PC-3 (cell line): ENCODE data around the gene ANKDD1A.

Experiments
- EZH2 ChIP-seq: fragments of 300-600 bp; sonication (generic); IDR thresholded peaks from one replicate; pipeline ENCODE4 v1.6.1; 2017; ENCODE audit warnings: antibody characterized with exemption, mild to moderate bottlenecking, low read length; ENCODE audit not compliant: unreplicated experiment
- TF ChIP-seq, protein P1 (sequence below): fragments of 300-600 bp; sonication (generic); conservative IDR thresholded peaks from 2 replicates; pipeline ENCODE4 v1.5.1; 2017; ENCODE audit warnings: antibody characterized with exemption, low read depth, mild to moderate bottlenecking, low read length

- TF ChIP-seq, protein P1, sequence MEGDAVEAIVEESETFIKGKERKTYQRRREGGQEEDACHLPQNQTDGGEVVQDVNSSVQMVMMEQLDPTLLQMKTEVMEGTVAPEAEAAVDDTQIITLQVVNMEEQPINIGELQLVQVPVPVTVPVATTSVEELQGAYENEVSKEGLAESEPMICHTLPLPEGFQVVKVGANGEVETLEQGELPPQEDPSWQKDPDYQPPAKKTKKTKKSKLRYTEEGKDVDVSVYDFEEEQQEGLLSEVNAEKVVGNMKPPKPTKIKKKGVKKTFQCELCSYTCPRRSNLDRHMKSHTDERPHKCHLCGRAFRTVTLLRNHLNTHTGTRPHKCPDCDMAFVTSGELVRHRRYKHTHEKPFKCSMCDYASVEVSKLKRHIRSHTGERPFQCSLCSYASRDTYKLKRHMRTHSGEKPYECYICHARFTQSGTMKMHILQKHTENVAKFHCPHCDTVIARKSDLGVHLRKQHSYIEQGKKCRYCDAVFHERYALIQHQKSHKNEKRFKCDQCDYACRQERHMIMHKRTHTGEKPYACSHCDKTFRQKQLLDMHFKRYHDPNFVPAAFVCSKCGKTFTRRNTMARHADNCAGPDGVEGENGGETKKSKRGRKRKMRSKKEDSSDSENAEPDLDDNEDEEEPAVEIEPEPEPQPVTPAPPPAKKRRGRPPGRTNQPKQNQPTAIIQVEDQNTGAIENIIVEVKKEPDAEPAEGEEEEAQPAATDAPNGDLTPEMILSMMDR, result no peak
- TF ChIP-seq EZH2, result no peak
These were observed 36.0 kb upstream of the ANKDD1A start for GRCh38 chr15:64875641-64876223.
